Measurements from ENCODE around the gene SH3TC2.

DNA sequence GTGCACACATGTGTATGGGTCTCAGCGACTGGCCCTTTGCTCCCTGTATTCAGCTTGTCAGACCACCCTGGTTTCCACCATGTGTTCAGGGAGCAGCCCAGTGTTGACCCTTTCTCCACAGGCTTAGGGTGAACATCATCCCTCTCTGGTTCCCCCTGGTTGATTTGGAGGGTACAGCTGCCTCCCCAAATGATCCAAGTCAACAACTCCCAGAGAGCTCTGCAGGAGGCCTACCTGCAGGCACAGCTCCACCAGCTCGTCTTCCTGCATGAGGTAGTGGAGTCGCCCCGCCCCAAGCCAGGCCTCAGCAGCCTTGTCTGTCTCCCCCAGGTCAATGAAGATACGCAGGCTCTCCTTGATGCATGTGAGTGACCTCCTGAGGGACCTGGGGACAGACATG lies 50.5 kb downstream of the SH3TC2 start:
- TF ChIP-seq, protein P1, sequence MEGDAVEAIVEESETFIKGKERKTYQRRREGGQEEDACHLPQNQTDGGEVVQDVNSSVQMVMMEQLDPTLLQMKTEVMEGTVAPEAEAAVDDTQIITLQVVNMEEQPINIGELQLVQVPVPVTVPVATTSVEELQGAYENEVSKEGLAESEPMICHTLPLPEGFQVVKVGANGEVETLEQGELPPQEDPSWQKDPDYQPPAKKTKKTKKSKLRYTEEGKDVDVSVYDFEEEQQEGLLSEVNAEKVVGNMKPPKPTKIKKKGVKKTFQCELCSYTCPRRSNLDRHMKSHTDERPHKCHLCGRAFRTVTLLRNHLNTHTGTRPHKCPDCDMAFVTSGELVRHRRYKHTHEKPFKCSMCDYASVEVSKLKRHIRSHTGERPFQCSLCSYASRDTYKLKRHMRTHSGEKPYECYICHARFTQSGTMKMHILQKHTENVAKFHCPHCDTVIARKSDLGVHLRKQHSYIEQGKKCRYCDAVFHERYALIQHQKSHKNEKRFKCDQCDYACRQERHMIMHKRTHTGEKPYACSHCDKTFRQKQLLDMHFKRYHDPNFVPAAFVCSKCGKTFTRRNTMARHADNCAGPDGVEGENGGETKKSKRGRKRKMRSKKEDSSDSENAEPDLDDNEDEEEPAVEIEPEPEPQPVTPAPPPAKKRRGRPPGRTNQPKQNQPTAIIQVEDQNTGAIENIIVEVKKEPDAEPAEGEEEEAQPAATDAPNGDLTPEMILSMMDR (conservative IDR thresholded peaks at IDR 0.05), result no peak
- no peak for TF ChIP-seq ZFX (IDR thresholded peaks at IDR 0.05)

Measured in C4-2B (cell line).